ENCODE results near the gene MYO9A. TPM values are rescaled to one million over a fixed set of nuclear protein-coding genes. Genes with fewer than 3 reads are reported as not detected.
"Not testable (repeated sequence)": the region's sequence is repeated elsewhere in the genome, so short reads cannot be mapped to it uniquely, and the experiment has no call there.

MYO9A gene
- total RNA-seq, 2 donors from 2014 or later = 24.0 to 28.6 TPM

DNA sequence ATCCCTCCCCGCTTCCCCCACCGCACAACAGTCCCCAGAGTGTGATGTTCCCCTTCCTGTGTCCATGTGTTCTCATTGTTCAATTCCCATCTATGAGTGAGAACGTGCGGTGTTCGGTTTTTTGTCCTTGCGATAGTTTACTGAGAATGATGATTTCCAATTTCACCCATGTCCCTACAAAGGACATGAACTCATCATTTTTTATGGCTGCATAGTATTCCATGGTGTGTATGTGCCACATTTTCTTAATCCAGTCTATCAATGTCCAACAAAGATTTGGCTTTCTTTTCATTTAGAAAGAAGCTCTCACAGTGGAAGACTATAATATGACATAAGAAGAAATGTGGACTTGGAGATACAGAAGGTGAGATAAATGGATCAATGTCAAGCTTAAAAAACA, 119.2 kb downstream of the MYO9A start:
- H3K27ac Mint-ChIP-seq; H3K4me1 Mint-ChIP-seq (ENCODE audit: low read depth); H3K9me3 Mint-ChIP-seq; H3K4me3 Mint-ChIP-seq; ATAC-seq (replicated peaks in 1 of 2); DNase-seq; H3K27me3 Mint-ChIP-seq (ENCODE audit: low read depth): not testable (repeated sequence)
- peaks cover 1 to 14% of the 10 kb centered on the region in 2 donors for H3K36me3 Mint-ChIP-seq (ENCODE audit: insufficient read depth in 2 of 2)

DNA sequence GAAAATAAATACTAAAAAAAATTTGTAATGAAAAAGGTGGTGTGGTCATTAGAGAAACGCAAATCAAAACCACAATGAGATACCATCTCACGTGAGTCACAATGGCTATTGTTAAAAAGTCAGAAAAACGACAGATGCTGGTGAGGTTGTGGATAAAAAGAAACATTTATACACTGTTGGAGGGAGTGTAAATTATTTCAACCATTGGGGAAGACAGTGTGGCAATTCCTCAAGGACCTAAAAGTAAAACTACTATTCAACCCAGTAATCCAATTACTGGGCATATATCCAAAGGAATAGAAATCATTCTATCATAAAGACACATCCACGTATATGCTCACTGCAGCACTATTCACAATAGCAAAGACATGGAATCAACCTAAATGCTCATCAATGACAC, 120.3 kb downstream of the MYO9A start:
- Mint-ChIP-seq H3K27ac (no peak overlapping the region), H3K4me3 (no peak overlapping the region), H3K9me3 (no peaks in the 10 kb centered on the region), H3K27me3 (ENCODE audit: low read depth) (no peaks in the 10 kb centered on the region), H3K4me1 (ENCODE audit: low read depth) (no peaks in the 10 kb centered on the region), H3K36me3 (ENCODE audit: insufficient read depth in 2 of 2) (peaks cover 1 to 13% of the 10 kb centered on the region in 2 donors)
- DNase-seq = no peak
- no peak for ATAC-seq (replicated peaks in 1 of 2)

DNA sequence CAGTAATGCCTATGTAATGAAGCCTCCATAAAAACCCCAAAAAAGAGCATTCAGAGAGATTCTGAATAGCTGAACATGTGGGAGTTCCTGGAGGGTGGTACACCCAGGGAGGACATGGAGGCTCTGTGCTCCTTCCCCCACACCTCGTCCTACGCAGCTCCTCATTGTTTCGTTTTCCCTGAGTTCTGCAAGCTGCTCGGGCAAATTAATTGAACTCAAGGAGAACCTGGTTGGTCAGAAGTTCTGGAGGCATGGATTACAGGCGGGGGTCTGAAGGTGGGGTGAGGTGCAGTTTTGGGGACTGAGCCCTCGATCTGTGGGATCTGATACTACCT, 142.2 kb downstream of the MYO9A start:
- H3K36me3 Mint-ChIP-seq (ENCODE audit: insufficient read depth in 2 of 2) = no peaks in the 10 kb centered on the region
- H3K4me3 Mint-ChIP-seq = no peak overlapping the region
- DNase-seq = no peak
- no peaks in the 10 kb centered on the region for H3K27me3 Mint-ChIP-seq (ENCODE audit: low read depth)
- H3K27ac Mint-ChIP-seq = no peak overlapping the region
- no peaks in the 10 kb centered on the region for H3K9me3 Mint-ChIP-seq
- ATAC-seq (replicated peaks in 1 of 2) = no peak
- no peaks in the 10 kb centered on the region for H3K4me1 Mint-ChIP-seq (ENCODE audit: low read depth)

DNA sequence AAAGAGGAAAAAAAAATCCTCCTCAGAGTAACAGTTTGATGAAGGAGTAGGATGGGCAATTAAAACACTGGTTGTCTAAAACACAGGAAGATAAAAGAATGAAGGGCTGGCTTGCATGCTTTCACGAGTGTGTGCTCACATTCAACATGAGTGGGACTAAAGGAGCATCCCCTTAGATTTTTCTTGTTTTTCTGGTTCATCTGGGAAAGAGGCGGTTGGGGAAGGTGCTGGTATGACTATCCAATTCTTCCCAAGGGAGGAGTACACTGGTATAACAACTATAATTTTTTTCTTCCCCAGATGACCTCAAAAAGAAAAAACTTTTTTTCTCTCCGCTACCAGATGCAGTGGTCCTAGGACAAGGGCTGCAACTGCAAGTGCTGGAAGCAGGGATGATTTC, 143.7 kb downstream of the MYO9A start:
- no peak for ATAC-seq (replicated peaks in 1 of 2)

DNA sequence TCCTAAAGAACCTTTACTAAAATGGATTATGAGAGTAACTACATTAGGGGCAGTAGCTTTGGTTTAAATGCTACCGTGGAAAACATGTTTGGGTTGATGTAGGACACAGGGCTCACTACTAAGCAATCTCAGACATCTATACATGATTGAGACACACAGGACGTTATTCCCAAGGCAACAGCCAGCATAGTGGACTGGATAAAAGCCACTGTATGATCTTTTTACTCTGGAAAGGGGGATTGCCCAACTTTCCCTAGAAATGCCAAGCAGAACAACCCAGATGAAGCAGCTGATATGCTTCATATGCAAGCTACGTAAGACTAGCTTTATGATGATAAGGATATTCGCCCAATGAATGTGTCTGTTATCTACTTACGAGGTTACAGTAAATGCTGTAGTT, 144.6 kb downstream of the MYO9A start:
- H3K4me3 Mint-ChIP-seq = no peak overlapping the region
- no peaks in the 10 kb centered on the region for H3K9me3 Mint-ChIP-seq
- DNase-seq (no peak), ATAC-seq (replicated peaks in 1 of 2) (no peak)
- no peaks in the 10 kb centered on the region for H3K4me1 Mint-ChIP-seq (ENCODE audit: low read depth)
- H3K27me3 Mint-ChIP-seq (ENCODE audit: low read depth) = no peaks in the 10 kb centered on the region
- no peak overlapping the region for H3K27ac Mint-ChIP-seq
- no peaks in the 10 kb centered on the region for H3K36me3 Mint-ChIP-seq (ENCODE audit: insufficient read depth in 2 of 2)

More for the DNA sequence above, 143.7 kb downstream of the MYO9A start:
- H3K4me3 Mint-ChIP-seq = no peak overlapping the region
- no peak for DNase-seq
- H3K27ac Mint-ChIP-seq = no peak overlapping the region
- no peaks in the 10 kb centered on the region for H3K4me1 Mint-ChIP-seq (ENCODE audit: low read depth)
- H3K27me3 Mint-ChIP-seq (ENCODE audit: low read depth) = no peaks in the 10 kb centered on the region
- H3K9me3 Mint-ChIP-seq = no peaks in the 10 kb centered on the region
- H3K36me3 Mint-ChIP-seq (ENCODE audit: insufficient read depth in 2 of 2) = no peaks in the 10 kb centered on the region

DNA sequence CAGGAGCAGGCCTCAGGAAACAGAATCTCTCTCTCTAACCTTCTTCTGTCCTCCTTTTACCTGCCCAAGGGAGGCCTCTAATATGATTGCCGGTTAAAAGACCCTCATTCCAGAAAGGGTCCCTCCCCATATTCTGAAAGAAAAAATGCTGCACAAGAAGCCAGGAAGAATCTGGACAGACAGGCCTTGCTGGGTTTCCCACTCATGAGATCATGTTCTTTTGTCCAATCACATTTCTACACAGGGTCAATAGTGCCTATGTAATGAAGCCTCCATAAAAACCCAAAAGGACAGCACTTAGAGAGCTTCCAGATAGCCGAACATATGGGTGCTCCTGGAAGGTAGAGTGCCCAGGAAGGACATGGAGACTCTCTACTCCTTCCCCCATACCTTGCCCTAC, 146.0 kb downstream of the MYO9A start:
- no peaks in the 10 kb centered on the region for H3K4me1 Mint-ChIP-seq (ENCODE audit: low read depth)
- H3K4me3 Mint-ChIP-seq = no peak overlapping the region
- H3K36me3 Mint-ChIP-seq (ENCODE audit: insufficient read depth in 2 of 2) = no peaks in the 10 kb centered on the region
- no peaks in the 10 kb centered on the region for H3K9me3 Mint-ChIP-seq
- DNase-seq = no peak
- H3K27ac Mint-ChIP-seq = no peak overlapping the region
- no peaks in the 10 kb centered on the region for H3K27me3 Mint-ChIP-seq (ENCODE audit: low read depth)
- no peak for ATAC-seq (replicated peaks in 1 of 2)

DNA sequence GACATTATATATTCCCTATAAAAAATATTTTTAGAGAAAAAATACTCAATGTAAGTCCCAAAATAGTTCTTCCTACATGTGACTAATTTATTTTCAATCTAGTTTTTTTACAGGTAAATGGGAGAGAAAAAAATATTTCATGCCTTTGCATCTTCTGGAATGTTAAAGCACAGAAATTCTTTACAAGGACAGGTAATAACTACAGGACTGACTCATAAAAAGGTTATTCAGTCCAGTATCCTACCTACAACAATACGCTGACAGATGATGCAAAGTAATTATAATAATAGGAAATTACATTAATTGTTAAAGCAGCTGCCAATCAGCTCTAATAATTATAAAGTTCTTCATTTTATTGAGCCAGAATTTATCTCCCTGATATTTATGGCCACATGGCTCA, 147.5 kb downstream of the MYO9A start:
- H3K36me3 Mint-ChIP-seq (ENCODE audit: insufficient read depth in 2 of 2) = peaks cover 0 to 3% of the 10 kb centered on the region in 2 donors
- no peak for DNase-seq
- H3K4me3 Mint-ChIP-seq = no peak overlapping the region
- no peaks in the 10 kb centered on the region for H3K9me3 Mint-ChIP-seq
- no peaks in the 10 kb centered on the region for H3K4me1 Mint-ChIP-seq (ENCODE audit: low read depth)
- ATAC-seq (replicated peaks in 1 of 2) = no peak
- no peaks in the 10 kb centered on the region for H3K27me3 Mint-ChIP-seq (ENCODE audit: low read depth)
- H3K27ac Mint-ChIP-seq = no peak overlapping the region

DNA sequence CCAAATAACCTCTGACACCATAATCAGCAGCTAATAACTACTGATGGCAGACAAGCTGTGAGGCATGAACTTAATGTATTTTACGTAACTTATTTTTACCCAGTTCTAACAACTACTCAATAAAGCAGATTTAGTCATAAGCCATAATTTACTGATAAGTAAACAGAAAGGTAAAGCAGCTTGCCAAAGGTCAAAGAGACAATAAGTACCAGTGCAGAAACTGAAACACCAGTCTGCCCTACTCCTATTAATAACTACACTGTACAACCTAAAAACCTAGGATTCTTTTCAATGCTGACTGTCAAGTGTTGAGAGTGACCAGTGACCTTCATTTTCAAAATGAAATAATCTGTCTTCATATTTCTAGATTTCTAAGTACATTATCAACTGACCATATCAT, 155.4 kb downstream of the MYO9A start:
- no peak for DNase-seq
- H3K4me3 Mint-ChIP-seq = no peak overlapping the region
- ATAC-seq (replicated peaks in 1 of 2) = no peak
- no peak overlapping the region for H3K27ac Mint-ChIP-seq
- no peaks in the 10 kb centered on the region for H3K9me3 Mint-ChIP-seq
- H3K36me3 Mint-ChIP-seq (ENCODE audit: insufficient read depth in 2 of 2) = peaks cover 0 to 3% of the 10 kb centered on the region in 2 donors
- no peaks in the 10 kb centered on the region for H3K4me1 Mint-ChIP-seq (ENCODE audit: low read depth)
- H3K27me3 Mint-ChIP-seq (ENCODE audit: low read depth) = no peaks in the 10 kb centered on the region

DNA sequence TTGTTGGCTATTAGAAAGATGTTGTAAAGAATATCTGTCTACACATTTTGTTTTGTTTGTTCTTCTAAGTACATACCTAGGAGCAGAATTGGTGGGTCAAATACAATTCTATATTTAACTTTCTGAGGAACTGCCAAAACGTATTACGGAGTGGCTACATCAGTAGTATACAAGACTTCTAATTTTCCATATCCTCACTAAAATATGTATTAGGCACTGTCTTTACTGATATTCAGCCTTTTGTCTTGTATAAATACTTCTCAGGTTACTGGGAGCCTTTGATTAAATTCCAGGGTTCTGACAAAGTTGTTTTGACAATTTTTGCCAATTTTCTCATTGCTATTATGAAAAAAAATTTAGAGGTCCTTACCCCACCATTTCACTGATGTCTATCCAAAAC, 160.9 kb downstream of the MYO9A start:
- Mint-ChIP-seq H3K27ac (no peak overlapping the region), H3K36me3 (ENCODE audit: insufficient read depth in 2 of 2) (peaks cover 0 to 3% of the 10 kb centered on the region in 2 donors), H3K4me3 (no peak overlapping the region), H3K27me3 (ENCODE audit: low read depth) (no peaks in the 10 kb centered on the region), H3K4me1 (ENCODE audit: low read depth) (peaks cover 13% of the 10 kb centered on the region), H3K9me3 (no peaks in the 10 kb centered on the region)
- ATAC-seq (replicated peaks in 1 of 2) = no peak
- DNase-seq = no peak

DNA sequence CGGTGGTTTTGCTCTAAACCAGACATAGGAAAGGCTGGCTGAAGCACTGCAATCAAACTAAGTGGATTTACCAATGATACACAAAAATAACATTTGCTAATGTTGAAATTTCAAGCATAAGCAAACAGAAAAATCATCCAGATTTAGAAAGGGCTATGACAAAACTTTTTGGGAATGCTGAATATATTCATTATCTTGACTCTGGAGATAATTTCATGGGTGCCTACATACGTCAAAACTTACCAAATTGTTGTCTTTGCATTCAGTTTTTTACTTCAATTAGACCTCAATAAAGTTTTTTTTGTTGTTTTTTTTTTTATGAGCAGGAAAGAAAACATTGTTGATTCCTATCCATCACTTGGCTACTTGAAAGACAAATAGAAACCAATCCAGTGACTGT, 166.8 kb downstream of the MYO9A start:
- H3K36me3 Mint-ChIP-seq (ENCODE audit: insufficient read depth in 2 of 2) = peaks cover 0 to 3% of the 10 kb centered on the region in 2 donors
- DNase-seq (no peak), ATAC-seq (replicated peaks in 1 of 2) (no peak)
- H3K27ac Mint-ChIP-seq = no peak overlapping the region
- H3K9me3 Mint-ChIP-seq = no peaks in the 10 kb centered on the region
- H3K4me1 Mint-ChIP-seq (ENCODE audit: low read depth) = peaks cover 13% of the 10 kb centered on the region
- no peak overlapping the region for H3K4me3 Mint-ChIP-seq
- H3K27me3 Mint-ChIP-seq (ENCODE audit: low read depth) = no peaks in the 10 kb centered on the region

DNA sequence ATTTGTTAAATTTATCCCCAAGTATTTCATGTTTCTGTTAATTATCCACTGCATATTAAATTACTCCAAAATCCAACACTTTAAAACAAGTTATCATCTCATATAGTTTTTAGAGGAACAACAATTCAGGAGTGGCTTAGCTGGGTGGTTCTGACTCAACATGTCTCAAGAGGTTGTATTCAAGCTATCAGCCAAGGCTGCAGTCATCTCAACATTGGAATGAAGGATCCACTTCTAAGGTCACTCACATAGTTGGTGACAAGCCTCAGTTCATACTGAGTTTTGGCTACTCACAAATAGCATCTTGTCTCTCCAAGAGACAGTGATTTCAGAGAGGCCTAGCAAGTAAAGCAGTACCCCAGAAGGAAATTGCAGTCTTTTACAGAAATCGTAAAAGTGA, 172.9 kb downstream of the MYO9A start:
- no peak for ATAC-seq (replicated peaks in 1 of 2)
- Mint-ChIP-seq H3K4me1 (ENCODE audit: low read depth) (no peaks in the 10 kb centered on the region), H3K27ac (no peak overlapping the region), H3K9me3 (no peaks in the 10 kb centered on the region), H3K36me3 (ENCODE audit: insufficient read depth in 2 of 2) (no peaks in the 10 kb centered on the region), H3K27me3 (ENCODE audit: low read depth) (no peaks in the 10 kb centered on the region), H3K4me3 (no peak overlapping the region)
- DNase-seq = no peak

DNA sequence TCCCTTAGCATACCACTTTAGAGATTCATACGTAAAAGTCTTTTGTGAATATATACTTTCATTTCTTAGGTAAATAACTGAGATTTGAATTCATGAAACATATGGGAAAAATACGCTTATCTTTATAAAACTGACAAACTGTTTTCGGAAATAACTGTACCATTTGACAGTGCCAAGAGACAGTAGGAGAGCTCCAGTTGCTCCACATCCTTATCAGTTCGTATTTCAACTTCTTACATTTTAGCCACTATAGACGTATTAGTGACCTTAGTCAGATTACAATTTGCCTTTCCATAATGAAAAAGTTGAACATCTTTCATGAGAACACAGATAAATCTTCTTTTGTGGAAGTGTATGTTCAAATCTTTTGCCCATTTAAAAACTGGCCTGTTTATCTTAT, 174.1 kb downstream of the MYO9A start:
- Mint-ChIP-seq H3K4me3 (no peak overlapping the region), H3K36me3 (ENCODE audit: insufficient read depth in 2 of 2) (no peaks in the 10 kb centered on the region)

DNA sequence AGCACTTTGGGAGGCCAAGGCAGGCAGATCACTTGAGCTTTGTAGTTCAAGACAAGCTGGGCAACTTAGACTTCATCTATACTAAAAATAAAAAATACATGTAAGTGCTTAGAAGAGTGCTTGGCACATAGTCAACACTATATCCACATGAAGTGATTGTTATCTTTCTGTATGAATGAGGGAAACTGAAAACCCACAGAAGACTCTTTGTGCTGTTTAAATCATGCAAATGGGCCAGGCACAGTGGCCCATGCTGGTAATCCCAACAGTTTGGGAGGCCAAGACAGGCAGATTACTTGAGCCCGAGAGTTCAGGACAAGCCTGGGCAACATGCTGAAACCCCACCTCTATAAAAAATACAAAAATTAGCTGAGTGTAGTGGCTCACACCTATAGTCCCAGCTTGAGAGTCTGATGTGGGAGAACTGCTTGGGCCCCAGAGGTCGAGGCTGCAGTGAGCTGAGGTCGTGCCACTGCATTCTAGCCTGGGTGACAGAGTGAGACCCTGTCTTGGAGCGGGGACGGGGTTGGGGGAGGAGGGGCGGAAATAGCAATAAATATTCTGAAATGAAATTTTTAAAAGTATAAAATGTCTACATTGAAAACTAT, 177.9 kb downstream of the MYO9A start:
- no peak overlapping the region for H3K4me3 Mint-ChIP-seq
- DNase-seq = no peak
- H3K9me3 Mint-ChIP-seq = no peaks in the 10 kb centered on the region
- H3K36me3 Mint-ChIP-seq (ENCODE audit: insufficient read depth in 2 of 2) = peaks cover 4 to 5% of the 10 kb centered on the region in 2 donors
- no peaks in the 10 kb centered on the region for H3K4me1 Mint-ChIP-seq (ENCODE audit: low read depth)
- H3K27ac Mint-ChIP-seq = no peak overlapping the region
- no peak for ATAC-seq (replicated peaks in 1 of 2)
- no peaks in the 10 kb centered on the region for H3K27me3 Mint-ChIP-seq (ENCODE audit: low read depth)

More for the DNA sequence above, 174.1 kb downstream of the MYO9A start:
- no peak for ATAC-seq (replicated peaks in 1 of 2)
- Mint-ChIP-seq H3K27ac (no peak overlapping the region), H3K4me1 (ENCODE audit: low read depth) (no peaks in the 10 kb centered on the region), H3K9me3 (no peaks in the 10 kb centered on the region), H3K27me3 (ENCODE audit: low read depth) (no peaks in the 10 kb centered on the region)
- no peak for DNase-seq

DNA sequence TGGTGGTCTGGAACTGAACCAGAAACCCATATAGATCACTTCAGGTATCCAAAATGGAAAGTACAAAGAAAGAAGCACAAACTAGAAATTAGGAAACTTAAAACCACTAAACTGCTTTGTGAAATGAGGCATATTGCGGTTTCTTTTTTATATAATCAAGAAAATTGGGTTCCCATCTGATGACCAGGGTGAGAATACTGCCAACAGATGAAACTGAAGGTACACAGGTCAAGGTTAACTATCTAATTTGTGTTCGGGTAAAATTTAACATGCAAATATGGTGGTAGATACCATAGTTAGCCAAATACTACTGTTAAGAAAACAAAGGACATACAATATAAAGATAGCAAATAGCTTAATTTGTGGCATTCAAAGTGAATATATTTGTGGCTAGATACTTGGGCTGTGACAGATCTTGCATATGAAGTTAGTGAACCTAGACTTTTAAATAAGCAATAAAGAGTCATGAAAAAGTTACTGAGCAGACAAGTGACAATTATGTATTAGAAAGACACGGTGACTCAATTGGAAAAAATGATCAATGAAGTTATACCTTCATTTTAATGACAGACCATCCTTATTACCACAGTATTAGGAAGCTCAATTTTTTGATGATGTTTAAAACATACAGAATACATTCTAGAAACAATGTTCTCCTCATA, 180.2 kb downstream of the MYO9A start:
- DNase-seq = no peak
- peaks cover 4 to 12% of the 10 kb centered on the region in 2 donors for H3K36me3 Mint-ChIP-seq (ENCODE audit: insufficient read depth in 2 of 2)
- H3K9me3 Mint-ChIP-seq = no peaks in the 10 kb centered on the region
- H3K27me3 Mint-ChIP-seq (ENCODE audit: low read depth) = no peaks in the 10 kb centered on the region
- no peak for ATAC-seq (replicated peaks in 1 of 2)
- no peak overlapping the region for H3K27ac Mint-ChIP-seq
- H3K4me3 Mint-ChIP-seq = no peak overlapping the region
- H3K4me1 Mint-ChIP-seq (ENCODE audit: low read depth) = no peaks in the 10 kb centered on the region

Data from activated T-cell treated with anti-CD3 and anti-CD28 coated beads, Interleukin-2, amount 50 U/mL, for 72 hours (primary cell).